H1 (cell line): ENCODE results near the gene CCSAP. TPM values are rescaled to one million over a fixed set of nuclear protein-coding genes. Genes with fewer than 3 reads are reported as not detected.

ENCODE experiments used
- CTCF ChIA-PET: fragments of 300-600 bp; sonication (Branson Sonifier 250); formaldehyde crosslinking; loops from one replicate; lab custom pipeline; 2021; ENCODE audit not compliant: partially characterized antibody; lab: Charles Lee
- POLR2A ChIA-PET: fragments of 300-600 bp; sonication (Branson Sonifier 250); formaldehyde crosslinking; loops from one replicate; lab custom pipeline; 2021; ENCODE audit warnings: inconsistent platforms; ENCODE audit not compliant: partially characterized antibody; lab: Charles Lee
- DNase-seq, 2 experiments: peaks; one replicate each; pipeline versions ENCODE4 v3.0.0 to v3.0.0-alpha.2; 2010 to 2022; ENCODE audit warnings: low spot score in 2 of 2, low read depth in 1 of 2, mixed read lengths in 1 of 2
- FAIRE-seq: peaks from 2 replicates; lab custom pipeline; 2011; peaks lifted over from hg19 to GRCh38; lab: Jason Lieb, UNC
- H2AFZ ChIP-seq: 2 replicates; pipeline ENCODE4 v1.8.1; 2012; ENCODE audit warnings: low read length, inconsistent platforms
- H2AK5ac ChIP-seq: 2 replicates; pipeline ENCODE4 v1.6.1; 2013; ENCODE audit warnings: low read depth, low read length
- H2BK120ac ChIP-seq: replicated peaks from 2 replicates; pipeline ENCODE3; 2013; ENCODE audit warnings: low read depth, low read length, inconsistent platforms
- H2BK12ac ChIP-seq: 2 replicates; pipeline ENCODE4 v1.6.1; 2013; ENCODE audit warnings: low read depth, low read length
- H2BK15ac ChIP-seq: 2 replicates; pipeline ENCODE4 v1.6.1; 2013; ENCODE audit warnings: low read length
- H2BK20ac ChIP-seq: 2 replicates; pipeline ENCODE4 v1.6.1; 2013; ENCODE audit warnings: low read length
- H2BK5ac ChIP-seq: 2 replicates; pipeline ENCODE4 v1.6.1; 2013; ENCODE audit warnings: low read depth, low read length
- H3K14ac ChIP-seq: 2 replicates; pipeline ENCODE4 v1.6.1; 2013; ENCODE audit warnings: inconsistent platforms; ENCODE audit not compliant: insufficient read length
- H3K18ac ChIP-seq: 2 replicates; pipeline ENCODE4 v1.6.1; 2013; ENCODE audit warnings: low read length; ENCODE audit errors: extremely low read depth
- H3K23ac ChIP-seq: 2 replicates; pipeline ENCODE4 v1.6.1; 2013; ENCODE audit warnings: inconsistent platforms; ENCODE audit not compliant: insufficient read length
- H3K23me2 ChIP-seq: 2 replicates; pipeline ENCODE4 v1.6.1; 2013; ENCODE audit warnings: low read depth, low read length
- H3K27ac ChIP-seq: 2 replicates; pipeline ENCODE4 v1.6.1; 2011; ENCODE audit warnings: low read depth, low read length, inconsistent platforms
- H3K27me3 ChIP-seq, 4 experiments: replicated peaks in 1 of 4; 1 replicate in 1 of 4; 2 replicates in 3 of 4; pipeline versions ENCODE4 v1.6.1 to v1.8.1; 2011 to 2013; ENCODE audit warnings: low read length in 3 of 4, mild to moderate bottlenecking in 3 of 4, inconsistent platforms in 2 of 4, mixed read lengths in 2 of 4, moderate library complexity in 1 of 4; ENCODE audit not compliant: control insufficient read depth in 3 of 4, insufficient read depth in 3 of 4; ENCODE audit errors: extremely low read depth in 1 of 4
- H3K36me3 ChIP-seq, 4 experiments: 2 replicates each; pipeline versions ENCODE4 v1.6.1 to v1.8.1; 2011 to 2013; ENCODE audit warnings: mild to moderate bottlenecking in 4 of 4, low read length in 3 of 4, moderate library complexity in 2 of 4, control low read depth in 1 of 4, inconsistent platforms in 1 of 4; ENCODE audit not compliant: insufficient read depth in 4 of 4, control insufficient read depth in 2 of 4
- H3K4ac ChIP-seq: replicated peaks from 2 replicates; pipeline ENCODE3; 2013; ENCODE audit warnings: low read length, low read depth, mixed read lengths, inconsistent platforms; ENCODE audit not compliant: insufficient read length
- H3K4me1 ChIP-seq, 4 experiments: replicated peaks in 1 of 4; 1 replicate in 1 of 4; 2 replicates in 3 of 4; pipeline versions ENCODE4 v1.6.1 to v1.8.1; 2011 to 2013; ENCODE audit warnings: low read length in 3 of 4, inconsistent platforms in 2 of 4, mixed read lengths in 1 of 4; ENCODE audit not compliant: insufficient read depth in 4 of 4, control insufficient read depth in 3 of 4
- H3K4me2 ChIP-seq, 2 experiments: 2 replicates each; pipeline versions ENCODE4 v1.6.1 to v1.8.1; 2011 to 2013; ENCODE audit warnings: low read depth in 2 of 2, low read length in 2 of 2, control low read depth in 1 of 2, inconsistent platforms in 1 of 2, mild to moderate bottlenecking in 1 of 2; ENCODE audit not compliant: insufficient read depth in 1 of 2
- H3K4me3 ChIP-seq, 4 experiments: fragments of 200-600, 300-600 bp in 1 of 4; sonication (generic), shearing (Covaris generic), sonication (Bioruptor Twin) in 1 of 4; 2 replicates each; pipeline versions ENCODE4 v1.5.1 to v1.8.1; 2011 to 2016; ENCODE audit warnings: low read length in 4 of 4, low read depth in 3 of 4, control low read depth in 2 of 4, inconsistent platforms in 2 of 4, mild to moderate bottlenecking in 2 of 4, mixed read lengths in 1 of 4, moderate library complexity in 1 of 4; ENCODE audit not compliant: insufficient read depth in 2 of 4; ENCODE audit errors: extremely low read depth in 1 of 4
- H3K56ac ChIP-seq: replicated peaks from 2 replicates; pipeline ENCODE3; 2013; ENCODE audit warnings: low read depth, mild to moderate bottlenecking, mixed read lengths, low read length, inconsistent platforms; ENCODE audit not compliant: insufficient read length
- H3K79me1 ChIP-seq: 2 replicates; pipeline ENCODE4 v1.6.1; 2013; ENCODE audit warnings: low read depth, low read length, control low read depth
- H3K79me2 ChIP-seq, 2 experiments: 2 replicates each; pipeline versions ENCODE4 v1.6.1 to v1.8.1; 2012 to 2013; ENCODE audit warnings: low read length in 2 of 2, mild to moderate bottlenecking in 2 of 2, inconsistent platforms in 1 of 2; ENCODE audit not compliant: insufficient read depth in 2 of 2, control insufficient read depth in 1 of 2
- H3K9ac ChIP-seq, 4 experiments: replicated peaks in 1 of 4; 1 replicate in 1 of 4; 2 replicates in 3 of 4; pipeline versions ENCODE4 v1.6.1 to v1.8.1; 2011 to 2013; ENCODE audit warnings: low read depth in 3 of 4, low read length in 3 of 4, control low read depth in 2 of 4, mild to moderate bottlenecking in 2 of 4, moderate library complexity in 2 of 4, inconsistent platforms in 1 of 4; ENCODE audit errors: extremely low read depth in 1 of 4
- H3K9me3 ChIP-seq, 2 experiments: 2 replicates each; pipeline versions ENCODE4 v1.6.1 to v1.8.1; 2012 to 2013; ENCODE audit warnings: mild to moderate bottlenecking in 2 of 2, moderate library complexity in 2 of 2, control low read depth in 1 of 2, inconsistent platforms in 1 of 2, low read depth in 1 of 2, low read length in 1 of 2, mixed read lengths in 1 of 2; ENCODE audit not compliant: insufficient read depth in 2 of 2
- H4K20me1 ChIP-seq, 2 experiments: replicated peaks in 1 of 2; 2 replicates each; pipeline versions ENCODE3 to v1.8.1; 2011 to 2013; ENCODE audit warnings: inconsistent platforms in 2 of 2, low read length in 2 of 2, mild to moderate bottlenecking in 1 of 2; ENCODE audit not compliant: insufficient read depth in 2 of 2, control insufficient read depth in 1 of 2
- H4K5ac ChIP-seq: 2 replicates; pipeline ENCODE4 v1.6.1; 2013; ENCODE audit warnings: low read length, low read depth, mixed read lengths, inconsistent platforms; ENCODE audit not compliant: insufficient read length
- H4K8ac ChIP-seq: 2 replicates; pipeline ENCODE4 v1.8.0; 2013; ENCODE audit warnings: mild to moderate bottlenecking, moderate library complexity, low read length, inconsistent platforms; ENCODE audit not compliant: insufficient read depth; ENCODE audit errors: extremely low read depth
- H4K91ac ChIP-seq: replicated peaks from 2 replicates; pipeline ENCODE3; 2013; ENCODE audit warnings: low read length, mixed read lengths, inconsistent platforms; ENCODE audit not compliant: insufficient read length
- GABPA ChIP-seq: IDR thresholded peaks from 2 replicates; pipeline ENCODE4 v1.6.1; 2011; ENCODE audit warnings: mild to moderate bottlenecking, low read length, moderate library complexity, borderline replicate concordance; ENCODE audit not compliant: insufficient read depth
- POLR2AphosphoS5 ChIP-seq: IDR thresholded peaks from 2 replicates; pipeline ENCODE4 v1.6.1; 2011; ENCODE audit warnings: low read depth, low read length
- RFX5 ChIP-seq: IDR thresholded peaks from 2 replicates; pipeline ENCODE4 v1.6.1; 2011; ENCODE audit warnings: low read depth, low read length, improper control_type of control experiment, borderline replicate concordance
- SIRT6 ChIP-seq: IDR thresholded peaks from one replicate; pipeline ENCODE4 v1.7.1; 2012; ENCODE audit warnings: low read length, inconsistent platforms
- WGBS, 2 experiments: shearing (Covaris generic) in 1 of 2; methylation state at CpG; one replicate each; pipeline versions ENCODE4 v1.1.6 to v1.1.7; 2013 to 2015; ENCODE audit warnings: low lambda C conversion rate in 2 of 2, mixed read lengths in 2 of 2, inconsistent platforms in 1 of 2, low coverage in 1 of 2, missing lambda C conversion rate in 1 of 2; ENCODE audit not compliant: insufficient replicate concordance in 2 of 2, insufficient coverage in 1 of 2, insufficient read length in 1 of 2; ENCODE audit errors: extremely low coverage in 1 of 2, missing lambda C conversion rate in 1 of 2; 5-methylcytosine and 5-hydroxymethylcytosine counted together
- polyA plus RNA-seq, 7 experiments: library from polyadenylated mRNA; depleted of rRNA in 3 of 7; stranded (reverse) in 5 of 7; unstranded in 2 of 7; fragments of >200 nt in 5 of 7; fragments of 200-250 nt in 2 of 7; gene quantifications; 1 replicate in 5 of 7; 2 replicates in 1 of 7; 4 replicates in 1 of 7; pipeline versions ENCODE4 v1.2.1 to v1.2.3, GENCODE V29; 2011 to 2013; ENCODE audit warnings: missing spikeins in 2 of 7, mixed read lengths in 2 of 7
- total RNA-seq: library from RNA; stranded (reverse); fragmentation: NEBNext Ultra II Directional; extraction: Animal tissue kit (Norgen Biotek cat#: 25700); gene quantifications from 2 replicates; pipeline ENCODE4 v1.2.1, GENCODE V29; 2021
- TF ChIP-seq, protein P1 (sequence below): IDR thresholded peaks from 2 replicates; pipeline ENCODE4 v1.6.1; 2012; ENCODE audit warnings: inconsistent platforms

The CCSAP gene
- total and polyA plus RNA-seq, 2 of the 8 experiments (the other 6 are each of a cell fraction or from before 2014, with no cell fraction given), result 3.5 to 17.2 TPM

DNA sequence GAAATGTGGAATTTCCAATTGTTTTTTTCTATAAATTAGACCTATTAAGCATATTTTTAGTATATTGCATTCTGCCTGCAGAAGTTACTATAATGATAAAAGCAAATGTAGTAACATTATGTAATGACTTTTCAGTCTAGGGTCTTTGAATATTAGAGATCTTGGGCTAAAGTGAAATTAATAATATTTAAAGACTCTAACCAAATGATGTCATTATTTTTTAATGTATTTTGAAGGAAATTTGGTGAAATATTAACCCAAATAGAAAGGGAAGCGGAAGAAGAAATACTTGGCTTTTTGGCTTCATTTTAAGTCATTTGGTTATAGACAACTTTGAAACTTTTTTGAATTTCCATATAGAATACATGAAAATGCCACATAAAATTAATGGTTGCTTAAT, 45.1 kb downstream of the CCSAP start:
- H3K9ac ChIP-seq, result no peak overlapping the region
- WGBS, 2 experiments, result 91% methylated on average over 1 of the region's 1 CpG; no CpG with 5 or more reads in 1 of the 2 experiments
- POLR2A ChIA-PET, result no interaction called here
- TF ChIP-seq, protein P1, sequence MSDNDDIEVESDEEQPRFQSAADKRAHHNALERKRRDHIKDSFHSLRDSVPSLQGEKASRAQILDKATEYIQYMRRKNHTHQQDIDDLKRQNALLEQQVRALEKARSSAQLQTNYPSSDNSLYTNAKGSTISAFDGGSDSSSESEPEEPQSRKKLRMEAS, result no peak
- TF ChIP-seq RFX5 (no peak), SIRT6 (no peak), GABPA (no peak), POLR2AphosphoS5 (no peak)

More for the DNA sequence above, 45.1 kb downstream of the CCSAP start:
- Histone ChIP-seq H3K79me2 (no peaks in the 10 kb centered on the region), H4K5ac (no peak overlapping the region), H3K4ac (no peak overlapping the region), H3K23ac (no peak overlapping the region), H3K4me3 (no peak overlapping the region), H2AFZ (no peak overlapping the region), H3K4me1 (no peaks in the 10 kb centered on the region; a peak in 2 of 7 replicates), H4K20me1 (peaks cover 1 to 12% of the 10 kb centered on the region in 2 experiments), H4K8ac (no peak overlapping the region), H3K56ac (no peak overlapping the region), H3K4me2 (no peak overlapping the region), H2BK12ac (no peak overlapping the region), H3K79me1 (no peaks in the 10 kb centered on the region; the same call in 1 of the 2 replicates), H3K14ac (no peak overlapping the region), H2AK5ac (no peak overlapping the region), H2BK5ac (no peak overlapping the region), H3K18ac (no peak overlapping the region), H3K27ac (no peak overlapping the region), H2BK20ac (no peak overlapping the region), H3K27me3 (no peaks in the 10 kb centered on the region), H2BK120ac (no peak overlapping the region), H4K91ac (no peak overlapping the region), H3K23me2 (no peaks in the 10 kb centered on the region), H2BK15ac (no peak overlapping the region), H3K36me3 (peaks cover 3 to 22% (median 12%) of the 10 kb centered on the region in 4 experiments; a peak in 6 of 8 replicates), H3K9me3 (no peaks in the 10 kb centered on the region)
- DNase-seq, result no peak
- no peak for FAIRE-seq
- CTCF ChIA-PET, result no interaction called here
